Left kidney (tissue), 8 donors: Measurements from ENCODE around the gene NUDCD2. TPM values are rescaled to one million over a fixed set of nuclear protein-coding genes. Genes with fewer than 3 reads are reported as not detected.

ENCODE experiments used
- DNase-seq: peaks from one replicate; pipeline ENCODE4 v3.0.0-alpha.2; 2013
- long read RNA-seq, 8 donors: transcript quantifications; one replicate each; lab custom pipeline, GENCODE V29; 2026
- polyA plus RNA-seq: library from polyadenylated mRNA; unstranded; fragments of 120-200 nt; gene quantifications from one replicate; pipeline ENCODE4 v1.2.1, GENCODE V29; 2013; ENCODE audit not compliant: insufficient read length

Gene NUDCD2, protein sequence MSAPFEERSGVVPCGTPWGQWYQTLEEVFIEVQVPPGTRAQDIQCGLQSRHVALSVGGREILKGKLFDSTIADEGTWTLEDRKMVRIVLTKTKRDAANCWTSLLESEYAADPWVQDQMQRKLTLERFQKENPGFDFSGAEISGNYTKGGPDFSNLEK
- polyA plus RNA-seq, result 54.0 TPM
- long read RNA-seq, donor 1, full-length matches to known transcripts, result 42 of 42 reads
- long read RNA-seq, donor 1, partial matches to known transcripts, result 0 of 42 reads
- long read RNA-seq, donor 1, other reads (novel, unspliced or antisense), result 0 of 42 reads
- long read RNA-seq, donor 2, full-length matches to known transcripts, result 44 of 44 reads
- long read RNA-seq, donor 2, partial matches to known transcripts, result 0 of 44 reads
- long read RNA-seq, donor 2, other reads (novel, unspliced or antisense), result 0 of 44 reads
- long read RNA-seq, donor 3, full-length matches to known transcripts, result 28 of 28 reads
- long read RNA-seq, donor 3, partial matches to known transcripts, result 0 of 28 reads
- long read RNA-seq, donor 3, other reads (novel, unspliced or antisense), result 0 of 28 reads
- long read RNA-seq, donor 4, full-length matches to known transcripts, result 7 of 7 reads
- long read RNA-seq, donor 4, partial matches to known transcripts, result 0 of 7 reads
- long read RNA-seq, donor 4, other reads (novel, unspliced or antisense), result 0 of 7 reads
- long read RNA-seq, donor 5, full-length matches to known transcripts, result 82 of 82 reads
- long read RNA-seq, donor 5, partial matches to known transcripts, result 0 of 82 reads
- long read RNA-seq, donor 5, other reads (novel, unspliced or antisense), result 0 of 82 reads
- long read RNA-seq, donor 6, full-length matches to known transcripts, result 35 of 86 reads
- long read RNA-seq, donor 6, partial matches to known transcripts, result 43 of 86 reads
- long read RNA-seq, donor 6, other reads (novel, unspliced or antisense), result 8 of 86 reads
- long read RNA-seq, donor 7, full-length matches to known transcripts, result 60 of 66 reads
- long read RNA-seq, donor 7, partial matches to known transcripts, result 0 of 66 reads
- long read RNA-seq, donor 7, other reads (novel, unspliced or antisense), result 6 of 66 reads
- long read RNA-seq, donor 8, full-length matches to known transcripts, result 21 of 21 reads
- long read RNA-seq, donor 8, partial matches to known transcripts, result 0 of 21 reads
- long read RNA-seq, donor 8, other reads (novel, unspliced or antisense), result 0 of 21 reads

DNA sequence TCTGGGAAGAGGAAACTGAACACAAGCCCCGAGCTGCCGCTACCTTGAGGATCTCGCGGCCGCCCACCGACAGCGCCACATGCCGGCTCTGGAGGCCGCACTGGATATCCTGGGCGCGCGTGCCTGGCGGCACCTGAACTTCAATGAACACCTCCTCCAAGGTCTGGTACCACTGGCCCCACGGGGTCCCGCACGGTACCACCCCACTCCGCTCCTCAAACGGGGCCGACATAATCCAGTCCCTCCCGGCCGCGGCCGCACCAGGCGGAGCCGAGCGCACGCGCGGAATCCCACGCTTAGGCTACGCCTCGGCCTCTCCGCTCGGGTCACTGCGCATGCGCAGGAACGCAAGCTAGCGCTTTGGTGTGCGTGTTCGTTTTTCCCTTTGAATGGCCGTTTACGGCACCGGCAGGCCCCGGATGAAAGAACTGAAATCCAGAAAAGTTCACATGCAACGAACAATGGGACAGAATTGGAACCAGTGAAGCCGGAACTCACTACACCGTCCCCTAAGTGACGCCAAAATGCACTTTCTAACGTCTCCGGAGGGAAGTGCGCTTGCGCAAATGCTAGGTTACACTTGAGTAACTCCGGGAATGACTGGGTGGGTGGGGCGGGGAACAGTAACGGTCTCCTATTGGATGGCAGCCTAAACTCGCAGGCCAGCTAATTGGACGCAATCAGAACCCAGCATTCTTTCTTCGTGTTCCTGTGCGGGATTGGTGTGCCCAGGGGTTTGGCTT lies at the start of gene NUDCD2:
TSS of gene NUDCD2 (minus strand) at position 284 of the 743 bp plus-strand sequence. CDS start at position 232, 52 bp downstream.
- peak; percentile 98 for DNase-seq

DNA sequence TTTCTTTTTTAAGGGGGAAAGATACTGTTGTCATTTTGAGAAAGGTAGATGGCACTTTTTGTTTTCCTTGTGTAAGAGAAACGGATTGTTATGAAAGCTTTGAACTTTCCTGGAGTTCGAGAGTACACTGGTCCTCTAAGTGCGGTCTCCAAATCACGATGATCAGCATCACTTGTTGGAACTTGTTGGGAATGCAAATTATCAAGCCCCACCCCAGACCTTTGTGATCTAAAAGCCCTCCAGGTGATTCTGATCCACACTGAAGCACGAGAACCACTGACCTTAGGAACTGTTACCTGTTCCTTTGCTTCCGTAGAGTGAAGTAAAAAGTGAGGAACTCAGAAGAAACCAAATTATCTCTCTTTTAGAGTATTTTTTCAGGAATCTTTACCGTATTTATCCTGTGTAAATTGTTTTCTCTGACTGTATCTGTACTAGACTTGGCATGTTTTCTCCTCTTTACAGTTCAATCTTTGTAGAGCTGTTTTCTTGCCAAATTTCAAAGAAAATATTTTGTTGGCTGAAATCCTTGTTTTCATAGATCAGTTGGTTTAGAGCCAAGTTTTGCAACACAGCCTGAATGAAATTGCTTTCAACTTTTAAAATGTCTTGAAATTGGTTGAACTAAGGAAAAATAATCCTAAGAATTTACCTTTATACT lies 49.5 kb upstream of the NUDCD2 start:
- no peak for DNase-seq

DNA sequence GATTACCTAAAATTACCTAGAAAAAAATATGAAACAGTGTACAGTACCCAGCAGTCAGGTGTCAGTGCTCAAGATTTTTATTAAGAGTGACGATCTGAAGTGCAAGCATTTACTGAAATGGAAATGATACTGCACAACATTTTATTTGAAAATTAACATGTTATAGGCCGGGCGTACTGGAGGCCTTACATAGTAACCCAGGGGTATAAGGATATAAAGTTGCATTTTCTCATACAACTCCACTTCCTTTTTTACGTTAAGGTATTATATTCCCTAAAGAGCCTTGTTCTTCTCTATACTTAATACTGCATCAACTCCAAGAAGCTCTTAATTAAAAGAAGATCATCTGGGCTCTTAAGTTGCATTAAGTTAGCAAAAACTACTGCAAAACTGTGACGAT lies 48.9 kb upstream of the NUDCD2 start:
- DNase-seq, result no peak

DNA sequence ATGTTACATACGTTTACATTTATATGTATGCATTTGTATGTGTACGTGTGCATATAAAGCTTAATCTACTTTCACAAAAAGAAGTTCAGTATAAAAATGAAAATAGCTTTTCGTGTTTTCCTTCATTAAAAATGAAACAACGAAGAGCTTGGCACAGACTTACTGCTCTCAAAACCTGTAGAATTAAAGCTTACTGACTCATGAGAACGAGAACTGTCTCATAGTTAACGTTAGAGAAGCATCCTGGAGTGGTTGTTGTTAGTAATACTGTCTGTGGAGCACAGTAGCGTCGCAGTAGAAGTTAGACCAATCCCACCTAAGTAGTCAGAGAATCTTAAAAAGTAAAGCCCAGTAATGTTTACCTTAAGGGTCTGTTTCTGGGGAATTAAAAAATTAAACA lies 46.8 kb upstream of the NUDCD2 start:
- no peak for DNase-seq

DNA sequence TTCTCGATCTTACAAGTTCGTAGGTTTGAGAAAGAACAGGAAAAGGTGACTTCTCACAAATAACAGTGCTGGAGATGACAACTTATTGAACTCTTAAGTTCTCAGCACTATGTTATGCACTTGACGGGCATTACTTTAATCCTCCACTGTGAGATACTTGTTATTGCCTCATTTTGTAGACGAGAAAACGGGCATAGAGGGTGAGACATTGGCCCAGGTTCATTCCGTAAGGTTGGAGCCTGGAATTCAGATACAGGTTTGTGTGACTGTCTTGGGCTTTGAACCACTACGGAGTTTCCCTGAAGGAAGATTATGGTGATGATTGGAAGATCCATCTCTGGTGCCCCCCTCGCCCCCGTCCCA lies 46.2 kb upstream of the NUDCD2 start:
- DNase-seq, result no peak

DNA sequence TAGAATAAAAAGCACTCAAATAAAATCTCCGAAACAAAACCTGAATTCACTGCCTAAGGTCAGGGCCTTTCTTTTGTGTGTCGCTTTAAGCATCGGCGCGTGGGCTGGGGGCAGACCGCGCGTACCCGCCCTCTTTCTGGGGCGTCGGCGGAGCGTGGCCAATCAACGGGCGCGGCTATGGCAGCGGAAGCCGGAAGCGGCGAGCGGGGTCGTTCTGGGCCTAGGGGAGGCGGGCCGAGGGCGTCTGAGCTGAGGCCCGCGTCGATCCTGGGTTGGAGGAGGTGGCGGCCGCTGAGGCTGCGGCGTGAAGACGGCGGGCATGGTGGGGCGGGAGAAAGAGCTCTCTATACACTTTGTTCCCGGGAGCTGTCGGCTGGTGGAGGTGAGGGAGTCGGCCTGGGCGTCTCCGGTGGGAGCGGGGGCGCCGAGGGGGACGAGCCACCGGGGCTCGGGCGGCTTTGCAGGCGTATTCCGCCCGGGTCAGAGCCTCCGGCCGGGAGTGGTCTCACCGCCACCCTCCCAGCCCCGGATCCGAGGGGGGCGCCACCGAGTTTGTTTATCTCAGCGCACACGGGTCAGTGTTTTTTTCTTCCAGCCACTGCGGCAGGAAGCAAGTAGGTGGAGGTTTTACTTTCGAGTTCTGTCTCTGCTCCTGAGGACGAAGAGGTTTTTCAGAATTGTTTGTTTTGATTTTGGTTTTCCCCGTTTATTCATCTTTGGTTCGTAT lies 45.6 kb upstream of the NUDCD2 start, which contains the start of gene MAT2B:
TSS of gene MAT2B (plus strand) at position 252 of the 727 bp plus-strand sequence. CDS start at position 320, 68 bp downstream.
- peak; percentile 94 for DNase-seq

DNA sequence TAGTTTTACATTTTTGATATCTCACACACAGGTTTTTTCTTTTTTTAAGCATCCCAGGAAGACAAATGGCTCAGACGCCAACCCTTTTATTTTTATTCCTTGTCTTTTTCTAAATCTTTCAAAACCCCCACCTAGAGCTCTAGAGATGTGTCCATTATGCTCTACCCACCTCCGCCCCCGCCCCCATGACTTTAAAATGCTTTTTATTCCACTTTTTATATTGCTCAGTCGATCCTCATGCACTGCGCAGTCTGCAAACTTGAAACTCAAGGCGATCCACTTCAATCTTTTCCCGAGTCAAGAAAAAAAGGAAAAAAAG lies 45.1 kb upstream of the NUDCD2 start:
- DNase-seq, result no peak

DNA sequence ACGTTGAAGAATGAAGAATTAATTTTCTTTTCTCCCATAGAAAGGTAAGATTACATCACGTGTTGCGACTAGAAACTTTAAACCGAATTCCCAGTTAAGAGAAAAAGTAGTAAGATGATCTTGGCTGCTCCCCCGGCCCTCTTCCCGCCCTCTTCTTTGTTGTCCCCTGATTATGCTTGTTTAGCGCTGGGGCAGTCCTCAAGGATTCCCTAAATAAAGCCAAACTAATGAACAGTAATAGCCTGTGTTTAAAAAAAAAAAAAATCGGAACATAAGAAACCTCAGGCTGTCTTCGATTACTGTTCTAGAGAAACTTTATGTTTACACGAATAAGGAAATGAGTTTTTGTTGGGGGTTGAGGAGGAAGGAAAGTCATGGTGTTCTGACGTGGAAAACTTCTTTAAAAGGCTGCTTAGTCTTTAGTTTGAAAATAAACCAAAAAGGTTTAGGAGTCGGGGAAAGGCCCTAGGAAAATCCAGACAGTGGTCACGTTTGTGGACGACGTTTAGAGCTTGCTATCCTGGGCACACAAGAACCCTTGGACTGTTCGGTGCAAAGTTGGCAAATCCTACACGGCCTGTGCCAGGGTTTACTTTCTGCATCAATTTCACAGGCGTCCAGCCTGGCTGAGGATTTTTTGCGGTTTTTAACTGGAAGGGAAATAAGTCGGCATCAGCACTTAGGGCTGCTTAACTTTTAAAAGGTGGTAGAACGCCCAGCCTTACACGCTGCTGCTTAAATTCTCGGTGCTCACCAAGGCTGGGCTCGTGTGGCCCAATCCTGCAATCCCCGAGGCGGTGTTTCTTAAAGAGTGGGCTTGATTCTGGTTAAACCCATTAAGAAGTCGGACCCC lies 44.4 kb upstream of the NUDCD2 start:
- peak; percentile 70 for DNase-seq

DNA sequence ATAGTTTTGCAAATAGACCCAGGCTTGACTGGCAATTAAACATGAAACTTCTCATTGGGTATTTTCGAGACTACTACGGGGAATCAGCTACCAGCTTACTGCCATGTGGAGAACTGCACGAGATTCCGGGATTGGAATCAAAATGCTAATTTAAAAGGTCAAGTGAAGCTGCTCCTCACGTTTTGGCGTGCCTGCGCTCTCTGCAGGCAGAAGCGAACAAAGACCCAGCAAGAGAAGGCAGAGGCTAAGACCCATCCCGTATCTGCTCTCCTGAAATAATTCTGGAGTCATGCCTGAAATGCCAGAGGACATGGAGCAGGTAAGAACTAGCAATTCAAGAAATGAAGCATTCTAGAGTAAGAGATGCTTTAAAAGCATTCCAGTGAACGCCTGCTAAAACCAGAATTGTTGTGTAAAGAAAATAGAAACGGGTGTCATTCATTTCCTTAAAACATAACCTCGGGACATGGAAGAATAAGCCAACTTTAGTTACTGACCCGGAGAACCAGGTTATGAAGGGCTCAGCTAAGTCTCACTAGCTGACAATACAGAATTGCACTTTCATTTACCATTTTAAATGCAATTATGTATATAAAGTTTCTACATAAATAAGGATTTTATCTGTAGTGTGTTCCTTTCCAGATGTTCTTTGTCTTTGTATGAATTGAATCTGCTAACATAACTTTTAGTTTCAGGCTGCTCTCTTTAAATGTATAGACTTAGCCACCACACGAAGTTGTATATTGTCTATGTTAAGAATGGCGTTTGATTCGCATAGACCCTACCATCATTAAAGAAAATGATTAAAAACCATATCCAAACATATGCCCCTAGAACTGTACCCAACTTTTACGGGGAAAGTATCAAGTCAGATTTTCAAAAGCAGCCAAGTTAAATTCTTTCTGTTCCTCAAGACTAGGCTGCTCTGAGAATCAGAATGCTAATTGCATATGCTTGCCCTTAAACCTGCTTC lies 43.5 kb upstream of the NUDCD2 start:
- peak; percentile 79 for DNase-seq

DNA sequence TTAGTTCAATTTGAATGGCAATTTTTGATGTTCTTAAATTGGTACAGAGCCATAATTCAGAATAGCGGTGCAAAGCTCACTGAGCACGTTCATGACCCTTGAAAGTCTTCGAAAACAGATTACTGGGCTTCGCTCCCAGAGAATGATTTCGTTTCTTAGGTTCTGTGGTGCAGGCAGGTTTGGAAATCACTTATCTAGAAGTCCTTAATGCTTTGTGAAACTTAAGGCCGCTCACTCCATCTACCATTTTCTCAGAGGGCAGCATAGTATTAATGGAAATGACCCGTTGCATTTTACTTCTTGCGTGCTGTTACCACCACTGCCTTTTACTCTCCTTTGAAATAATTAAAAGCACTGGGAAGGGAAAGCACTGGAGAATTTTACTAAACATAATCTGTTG lies 42.6 kb upstream of the NUDCD2 start:
- no peak for DNase-seq

DNA sequence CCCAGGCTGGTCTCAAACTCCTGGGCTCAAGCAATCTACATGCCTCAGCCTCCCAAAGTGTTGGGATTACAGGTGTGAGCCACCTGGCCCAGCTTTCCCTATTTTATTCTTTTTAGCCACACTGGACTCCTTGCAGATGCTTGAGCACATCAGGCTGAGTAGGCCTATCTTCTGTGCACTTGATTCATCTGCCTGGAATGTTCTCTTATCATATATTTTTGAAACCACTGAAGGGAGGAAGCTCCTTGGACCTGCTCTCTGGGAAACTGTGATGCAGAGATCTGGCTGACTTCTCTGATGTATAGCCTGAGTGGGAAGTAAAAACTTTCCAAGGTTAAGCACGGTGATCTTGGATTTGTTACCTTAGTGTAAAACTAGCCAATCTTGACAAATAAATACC lies 39.0 kb upstream of the NUDCD2 start:
- DNase-seq, result no peak

DNA sequence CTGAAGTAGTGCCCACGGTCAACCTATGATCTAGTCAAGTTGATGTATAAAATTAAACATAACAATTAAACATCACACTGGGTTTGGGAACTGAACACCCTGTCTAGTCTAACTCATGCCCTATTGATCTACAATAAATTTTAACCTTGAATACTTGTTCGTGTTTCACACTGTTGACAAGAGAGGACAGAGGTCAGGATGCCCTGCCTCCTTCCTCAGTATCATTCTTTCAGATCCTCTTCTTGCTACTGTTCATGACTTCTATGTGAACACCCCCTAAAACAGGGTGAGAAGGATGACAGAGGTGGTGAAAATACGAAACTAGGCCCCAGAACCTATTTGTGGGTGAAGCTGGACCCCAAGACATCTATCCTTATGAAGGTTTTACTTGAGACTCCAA lies 37.4 kb upstream of the NUDCD2 start:
- DNase-seq, result no peak

DNA sequence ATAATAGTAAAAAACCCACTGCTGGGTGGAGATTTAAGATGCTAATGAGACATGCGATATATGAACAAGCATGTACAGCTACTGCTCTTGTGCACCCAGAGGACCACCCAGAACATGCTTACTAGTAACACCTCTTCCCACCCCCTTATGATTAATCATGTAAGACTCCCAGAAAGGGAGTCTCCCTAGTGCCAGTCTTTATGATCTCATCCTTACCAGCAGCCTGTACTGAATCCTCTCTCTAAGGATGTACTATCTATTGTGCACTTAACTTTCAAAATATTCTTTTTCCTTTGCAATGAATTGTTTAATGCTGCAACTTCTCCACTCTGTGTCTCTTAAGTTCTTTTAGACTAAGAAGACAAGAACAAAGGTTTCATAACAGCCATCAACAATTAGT lies 36.4 kb upstream of the NUDCD2 start:
- DNase-seq, result no peak

DNA sequence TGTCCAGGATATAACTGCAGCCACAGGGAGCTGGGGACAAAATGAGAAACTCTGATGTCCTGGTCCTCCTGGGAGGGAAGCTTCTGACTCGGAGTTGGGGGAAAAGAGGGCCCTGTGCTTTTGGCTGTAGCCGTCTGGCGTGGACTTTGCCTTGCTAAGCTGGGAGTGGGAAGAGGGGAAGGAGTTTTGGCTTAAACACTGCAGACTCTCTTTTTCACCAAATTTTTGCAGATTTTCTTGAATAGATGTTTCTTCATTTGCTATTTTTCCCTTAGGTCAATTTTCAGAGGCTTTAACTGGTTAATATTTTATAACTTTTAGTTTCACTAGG lies 29.8 kb upstream of the NUDCD2 start:
- DNase-seq, result no peak

DNA sequence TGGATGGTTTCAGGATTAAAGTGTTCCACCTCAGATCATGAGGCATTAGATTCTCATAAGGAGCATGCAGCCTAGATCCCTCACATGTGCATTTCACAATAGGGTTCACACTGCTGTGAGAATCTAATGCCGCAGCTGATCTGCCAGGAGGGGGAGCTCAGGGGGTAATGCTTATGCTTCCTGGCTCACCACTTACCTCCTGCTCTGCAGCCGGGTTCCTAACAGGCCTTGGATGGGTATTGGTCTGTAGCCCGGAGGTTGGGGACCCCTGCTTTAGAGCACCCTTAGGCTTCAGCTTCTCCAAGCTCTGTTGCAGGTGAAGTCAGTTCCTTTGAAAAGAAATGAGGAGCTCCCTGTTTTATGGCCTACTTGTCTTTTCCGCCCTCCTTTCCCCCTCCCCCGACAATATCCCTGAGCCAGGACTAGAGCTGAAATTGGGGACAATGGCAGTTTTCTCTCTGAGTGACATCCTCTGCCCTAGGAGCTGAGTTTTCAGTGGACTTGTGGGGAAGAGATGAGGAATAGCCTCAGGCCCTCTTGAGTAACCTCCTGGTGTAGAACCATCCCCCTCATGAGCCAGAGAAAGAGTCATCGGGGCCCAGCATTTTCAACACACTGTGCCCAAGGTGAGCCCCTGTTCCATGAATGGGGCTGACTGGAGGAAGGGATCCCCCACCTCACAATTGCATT lies 29.3 kb upstream of the NUDCD2 start:
- no peak for DNase-seq

DNA sequence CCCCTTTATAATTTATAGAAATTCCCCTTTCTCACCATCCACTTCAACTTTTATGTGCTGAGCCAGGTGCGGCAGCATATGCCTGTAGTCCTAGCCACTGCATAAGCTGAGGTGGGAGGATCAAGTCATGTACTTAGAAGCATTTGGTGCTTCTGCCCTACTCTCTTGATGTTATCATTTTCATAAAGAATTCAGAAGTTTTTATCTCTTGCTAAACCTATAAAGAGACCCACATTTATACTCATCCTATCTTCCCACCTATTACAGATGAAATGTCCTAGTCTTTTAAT lies 19.0 kb upstream of the NUDCD2 start:
- DNase-seq, result no peak

DNA sequence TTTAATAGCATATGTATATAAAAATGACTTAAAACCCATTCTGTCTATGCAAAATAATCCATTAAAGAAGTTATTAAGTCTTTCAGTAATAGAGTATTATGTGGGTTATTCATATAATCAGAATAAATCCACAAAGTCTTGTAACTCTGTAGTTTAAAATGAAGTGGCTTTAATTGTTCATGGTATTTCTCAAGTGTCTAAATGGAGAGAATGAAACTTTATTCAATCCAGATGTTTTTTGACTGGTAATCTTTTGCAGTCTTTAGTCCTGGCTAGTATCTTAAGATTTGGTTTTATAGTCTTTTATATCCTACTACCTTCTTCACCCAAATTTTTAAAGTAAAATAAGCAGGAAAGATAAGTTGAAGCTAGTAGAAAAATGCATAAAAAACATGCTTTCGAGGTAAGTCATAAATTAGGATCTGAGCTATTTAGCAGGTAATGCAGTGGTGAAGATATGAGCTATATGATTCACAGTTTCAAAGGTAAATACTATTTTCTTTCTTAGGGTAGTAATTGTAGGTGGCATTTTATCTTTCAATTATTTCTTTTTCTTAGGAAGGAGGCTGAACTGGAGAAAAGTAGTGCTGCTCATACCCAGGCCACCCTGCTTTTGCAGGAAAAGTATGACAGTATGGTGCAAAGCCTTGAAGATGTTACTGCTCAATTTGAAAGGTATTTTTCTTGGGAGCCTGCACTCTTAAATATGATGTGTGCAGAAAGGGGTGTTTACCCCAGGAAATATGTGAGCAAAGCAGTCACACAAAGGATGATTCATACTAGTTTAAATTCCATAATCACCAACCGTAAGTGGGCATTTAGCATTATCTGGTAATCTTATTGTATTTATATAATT lies 18.5 kb upstream of the NUDCD2 start:
- DNase-seq, result no peak
